ENCODE data around the gene SIVA1.

The SIVA1 gene

GRCh38 chr14:104742586-104743455 lies 10.1 kb upstream of the SIVA1 start:
- TF ChIP-seq CTCF (IDR thresholded peaks at IDR 0.05), result no peak
- no peak for TF ChIP-seq ZFX (IDR thresholded peaks at IDR 0.05; ENCODE audit: borderline replicate concordance)
- H3K27ac ChIP-seq, result no peak overlapping the region

DNA sequence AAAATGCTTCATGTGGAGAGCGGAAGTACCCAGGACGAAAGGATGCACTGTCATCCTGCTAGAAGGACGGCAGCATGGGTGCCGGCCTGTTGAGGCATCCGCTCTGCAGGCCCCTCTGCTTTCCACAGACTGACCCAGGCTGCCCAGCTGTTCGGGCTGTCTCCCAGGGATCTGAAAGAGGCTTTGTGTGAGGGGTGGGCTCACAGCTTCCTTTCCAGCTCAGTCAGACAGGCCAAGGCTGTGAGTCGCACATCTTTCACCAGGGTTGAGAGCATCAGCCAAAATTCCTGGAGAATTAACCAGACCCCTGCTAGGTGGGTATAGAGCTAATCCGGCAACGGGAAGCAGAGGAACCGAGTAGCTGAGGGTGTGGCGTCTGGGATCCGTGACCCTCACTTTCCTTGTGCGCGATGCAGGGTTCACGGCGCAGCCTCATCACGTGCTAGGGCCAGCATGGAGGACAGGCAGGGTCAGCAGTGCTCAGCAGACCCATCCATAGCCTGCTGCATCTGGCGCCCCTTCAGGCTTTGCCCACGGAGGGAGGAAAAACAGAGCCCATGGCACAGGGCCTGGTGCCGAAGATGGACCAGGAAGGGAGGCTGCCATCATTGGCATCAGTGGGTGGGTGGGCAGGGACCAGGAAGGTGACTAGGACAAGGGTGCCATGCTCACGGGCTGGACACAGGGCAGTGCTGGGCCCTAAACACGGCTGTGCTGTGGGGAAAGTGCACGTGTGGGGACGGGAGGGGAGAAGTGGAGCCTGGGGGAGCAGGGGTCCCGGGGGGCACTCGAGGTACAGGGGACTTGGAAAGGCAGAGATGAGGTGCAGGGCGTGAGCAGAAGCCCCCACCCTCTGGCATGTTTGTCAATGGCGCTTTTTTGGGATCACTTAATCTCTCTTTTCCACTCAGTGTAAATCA lies 9.2 kb upstream of the SIVA1 start:
- no peak overlapping the region for H3K27ac ChIP-seq
- TF ChIP-seq ZFX (IDR thresholded peaks at IDR 0.05; ENCODE audit: borderline replicate concordance) (no peak), CTCF (IDR thresholded peaks at IDR 0.05) (no peak)

- TF ChIP-seq ZFX (IDR thresholded peaks at IDR 0.05; ENCODE audit: borderline replicate concordance) (no peak), CTCF (IDR thresholded peaks at IDR 0.05) (no peak)
These were observed 8.5 kb upstream of the SIVA1 start for GRCh38 chr14:104744484-104744883.

GRCh38 chr14:104745431-104745830 lies 7.5 kb upstream of the SIVA1 start:
- H3K27ac ChIP-seq, result 0 out of 2 replicates have a peak overlapping the region, but pooled peaks have one; percentile 67
- TF ChIP-seq ZFX (IDR thresholded peaks at IDR 0.05; ENCODE audit: borderline replicate concordance), result no peak

More at GRCh38 chr14:104744484-104744883, 8.5 kb upstream of the SIVA1 start:
- H3K27ac ChIP-seq, result no peak overlapping the region

- no peak for TF ChIP-seq CTCF (IDR thresholded peaks at IDR 0.05)
- no peak for TF ChIP-seq ZFX (IDR thresholded peaks at IDR 0.05; ENCODE audit: borderline replicate concordance)
- H3K27ac ChIP-seq, result peak overlapping the region; percentile 67
These were observed 6.8 kb upstream of the SIVA1 start for GRCh38 chr14:104746071-104746545.

DNA sequence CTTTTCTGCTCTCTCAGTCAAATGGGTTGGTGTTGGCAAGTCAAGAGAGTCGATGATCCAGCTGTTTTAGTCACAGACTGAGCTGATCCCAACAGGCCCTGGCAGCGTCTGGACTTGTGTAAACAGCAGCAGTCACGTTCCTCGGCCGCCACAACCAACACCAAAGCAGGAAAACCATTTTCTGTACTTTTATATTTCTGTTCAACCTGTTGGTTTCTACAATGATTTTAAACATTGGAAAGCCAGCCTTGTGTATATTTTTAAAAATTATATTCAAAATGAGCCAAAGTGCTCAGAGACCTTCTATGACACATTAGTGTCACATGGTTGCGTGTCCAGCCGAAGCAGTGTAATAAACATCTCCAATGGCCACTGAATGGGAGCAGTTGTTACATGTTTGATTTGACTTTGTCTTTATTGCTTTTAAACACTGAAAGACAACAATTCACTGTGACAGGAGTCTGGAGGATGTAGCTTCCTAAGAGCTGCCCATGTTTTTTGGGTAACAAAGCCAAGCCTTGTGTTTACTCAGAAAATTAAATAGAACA lies 5.9 kb upstream of the SIVA1 start:
- TF ChIP-seq ZFX (IDR thresholded peaks at IDR 0.05; ENCODE audit: borderline replicate concordance), result no peak
- no peak for TF ChIP-seq CTCF (IDR thresholded peaks at IDR 0.05)
- peak overlapping the region; percentile 67 for H3K27ac ChIP-seq

GRCh38 chr14:104747876-104748275 lies 5.1 kb upstream of the SIVA1 start:
- peak overlapping the region; percentile 67 for H3K27ac ChIP-seq
- TF ChIP-seq CTCF (IDR thresholded peaks at IDR 0.05), result no peak
- TF ChIP-seq ZFX (IDR thresholded peaks at IDR 0.05; ENCODE audit: borderline replicate concordance), result no peak

Data from 22Rv1 (cell line).